Endothelial cell of umbilical vein (primary cell): ENCODE measurements around the gene OAS3. TPM values are rescaled to one million over a fixed set of nuclear protein-coding genes. Genes with fewer than 3 reads are reported as not detected.

Experiments
- BruUV-seq: library from RNA; stranded (reverse); fragments of 400-500 nt; replicated peaks from 2 replicates; lab custom pipeline; 2021; lab: Mats Ljungman, UMichigan
- CTCF ChIA-PET: fragments of 300-600, 350-600 bp; sonication (Branson Sonifier 250); formaldehyde crosslinking; loops from one replicate; lab custom pipeline; 2021; ENCODE audit warnings: antibody characterized with exemption, inconsistent platforms; lab: Charles Lee
- POLR2A ChIA-PET: fragments of 300-600, 350-600 bp; sonication (Branson Sonifier 250); formaldehyde crosslinking; loops from one replicate; lab custom pipeline; 2021; ENCODE audit warnings: antibody characterized with exemption, inconsistent platforms; lab: Charles Lee
- DNase-seq: peaks from one replicate; pipeline ENCODE4 v3.0.0-alpha.2; 2011; ENCODE audit warnings: low read depth, low spot score
- FAIRE-seq: peaks from 2 replicates; lab custom pipeline; 2011; peaks lifted over from hg19 to GRCh38; lab: Jason Lieb, UNC
- H2AFZ ChIP-seq: 2 replicates; pipeline ENCODE4 v1.6.0; 2012; ENCODE audit warnings: low read depth, low read length, control low read depth, inconsistent platforms
- H3K27ac ChIP-seq: 2 replicates; pipeline ENCODE4 v1.5.1; 2011; ENCODE audit warnings: low read depth, mild to moderate bottlenecking, control low read depth, low read length, moderate library complexity; ENCODE audit not compliant: insufficient read depth
- H3K27me3 ChIP-seq, 2 experiments: 2 replicates each; pipeline versions ENCODE4 v1.6.0 to v1.6.1; 2011; ENCODE audit warnings: low read length in 2 of 2, mixed read lengths in 1 of 2; ENCODE audit not compliant: control insufficient read depth in 2 of 2, insufficient read depth in 2 of 2
- H3K36me3 ChIP-seq, 2 experiments: 2 replicates in 1 of 2; 3 replicates in 1 of 2; pipeline ENCODE4 v1.5.1; 2011; ENCODE audit warnings: low read length in 2 of 2, mild to moderate bottlenecking in 1 of 2, moderate library complexity in 1 of 2; ENCODE audit not compliant: control insufficient read depth in 2 of 2, insufficient read depth in 2 of 2; ENCODE audit errors: extremely low read depth in 1 of 2
- H3K4me1 ChIP-seq: 3 replicates; pipeline ENCODE4 v1.5.1; 2011; ENCODE audit warnings: mild to moderate bottlenecking, low read length; ENCODE audit not compliant: control insufficient read depth, insufficient read depth; ENCODE audit errors: extremely low read depth
- H3K4me2 ChIP-seq: 2 replicates; pipeline ENCODE4 v1.6.1; 2011; ENCODE audit warnings: low read length, control low read depth, mixed read lengths; ENCODE audit not compliant: insufficient read depth
- H3K4me3 ChIP-seq, 3 experiments: fragments of 200-600 bp in 1 of 3; sonication (generic), shearing (Covaris generic) in 1 of 3; replicated peaks in 1 of 3; 2 replicates each; pipeline ENCODE4 v1.5.1; 2011 to 2016; ENCODE audit warnings: control low read depth in 3 of 3, low read length in 3 of 3, mild to moderate bottlenecking in 2 of 3, inconsistent platforms in 1 of 3, low read depth in 1 of 3, moderate library complexity in 1 of 3; ENCODE audit not compliant: insufficient read depth in 1 of 3
- H3K79me2 ChIP-seq: 2 replicates; pipeline ENCODE4 v1.6.0; 2012; ENCODE audit warnings: low read length, inconsistent platforms; ENCODE audit not compliant: control insufficient read depth, insufficient read depth
- H3K9ac ChIP-seq: replicated peaks from 2 replicates; pipeline ENCODE3; 2011; ENCODE audit warnings: low read length, control low read depth; ENCODE audit not compliant: insufficient read depth; ENCODE audit errors: extremely low read depth
- H3K9me1 ChIP-seq: replicated peaks from 3 replicates; pipeline ENCODE4 v1.6.0; 2011; ENCODE audit warnings: mild to moderate bottlenecking, low read length; ENCODE audit not compliant: control insufficient read depth, insufficient read depth; ENCODE audit errors: extremely low read depth
- H3K9me3 ChIP-seq: replicated peaks from 2 replicates; pipeline ENCODE4 v1.5.1; 2012; ENCODE audit warnings: low read length, inconsistent platforms; ENCODE audit not compliant: control insufficient read depth, insufficient read depth
- H4K20me1 ChIP-seq: replicated peaks from 2 replicates; pipeline ENCODE3; 2011; ENCODE audit warnings: mild to moderate bottlenecking, low read length; ENCODE audit not compliant: control insufficient read depth, insufficient read depth; ENCODE audit errors: extremely low read depth
- EZH2 ChIP-seq: IDR thresholded peaks from 2 replicates; pipeline ENCODE4 v1.6.1; 2012; ENCODE audit warnings: borderline replicate concordance, low read depth, mild to moderate bottlenecking, moderate library complexity, low read length, inconsistent platforms; ENCODE audit not compliant: severe bottlenecking
- FOS ChIP-seq: IDR thresholded peaks from 2 replicates; pipeline ENCODE4 v1.6.1; 2011; ENCODE audit warnings: mild to moderate bottlenecking, low read length, moderate library complexity, borderline replicate concordance; ENCODE audit not compliant: insufficient read depth
- GATA2 ChIP-seq: IDR thresholded peaks from 2 replicates; pipeline ENCODE4 v1.7.0; 2011; ENCODE audit warnings: low read depth, mild to moderate bottlenecking, moderate library complexity, mixed read lengths, low read length; ENCODE audit not compliant: insufficient read length, insufficient read depth
- JUN ChIP-seq: IDR thresholded peaks from 2 replicates; pipeline ENCODE4 v1.6.1; 2011; ENCODE audit warnings: borderline replicate concordance, low read depth; ENCODE audit not compliant: insufficient read length, insufficient read depth
- MYC ChIP-seq: IDR thresholded peaks from one replicate; pipeline ENCODE4 v1.6.1; 2011; ENCODE audit warnings: mild to moderate bottlenecking, low read depth, low read length
- POLR2A ChIP-seq: IDR thresholded peaks from 2 replicates; pipeline ENCODE4 v1.6.1; 2012; ENCODE audit warnings: low read depth, mild to moderate bottlenecking, control low read depth, low read length
- dilution Hi-C: fragments of 300-500 bp; cut with MboI; formaldehyde crosslinking; loops from one replicate; pipeline ENCODE4 v1.15.0; 2019; ENCODE audit warnings: low sequenced_read_pairs; ENCODE audit not compliant: extremely low pct_ligation_motif_present
- intact Hi-C: fragments of 100-400 bp; cut with micrococcal nuclease; formaldehyde crosslinking; loops from one replicate; pipeline ENCODE4 v1.10.0; 2022
- polyA plus RNA-seq, 4 experiments: library from polyadenylated mRNA; depleted of rRNA in 3 of 4; stranded (reverse) in 3 of 4; unstranded in 1 of 4; fragments of >200 nt; gene quantifications; 2 replicates each; pipeline versions ENCODE4 v1.2.1 to v1.2.3, GENCODE V29; 2011 to 2012; ENCODE audit warnings: missing spikeins in 1 of 4
- total RNA-seq: library from RNA; stranded (reverse); gene quantifications from 2 replicates; pipeline ENCODE4 v1.2.3, GENCODE V29; 2021
- TF ChIP-seq, protein P1 (sequence below): IDR thresholded peaks from 2 replicates; pipeline ENCODE4 v1.6.1; 2011; ENCODE audit not compliant: insufficient read depth, insufficient read length
- TF ChIP-seq, protein P2 (sequence below), 2 donors: IDR thresholded peaks; 1 replicate in 1 of 2; 2 replicates in 1 of 2; pipeline ENCODE4 v1.5.1; 2011; ENCODE audit warnings: low read length in 2 of 2, mild to moderate bottlenecking in 2 of 2, moderate library complexity in 2 of 2, control low read depth in 1 of 2, inconsistent platforms in 1 of 2, low read depth in 1 of 2; ENCODE audit not compliant: insufficient read depth in 1 of 2; ENCODE audit errors: extremely low read depth in 1 of 2

Gene OAS3
- total and polyA plus RNA-seq, 2 donors (not counting 3 experiments of a cell fraction or from before 2014, with no cell fraction given), result 13.1 to 19.8 TPM

DNA sequence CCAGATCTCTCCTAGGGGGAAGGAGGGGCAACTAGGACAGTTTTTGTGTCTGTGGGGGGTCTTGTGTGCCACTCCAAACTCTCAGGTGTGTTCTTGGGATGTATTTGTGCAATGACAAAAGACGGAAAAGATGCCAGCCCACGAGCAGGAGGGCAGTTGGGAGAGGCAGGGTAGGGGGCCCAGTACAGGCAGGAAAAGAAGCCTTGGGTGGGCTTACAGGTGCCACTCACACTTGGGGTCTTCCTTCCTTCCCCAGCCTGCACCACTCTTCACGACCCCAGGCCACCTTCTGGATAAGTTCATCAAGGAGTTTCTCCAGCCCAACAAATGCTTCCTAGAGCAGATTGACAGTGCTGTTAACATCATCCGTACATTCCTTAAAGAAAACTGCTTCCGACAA lies 64.4 kb downstream of the OAS3 start:
- H3K4me3 ChIP-seq, result no peak overlapping the region
- no TSS peak for BruUV-seq

More for the DNA sequence above, 64.4 kb downstream of the OAS3 start:
- Histone ChIP-seq H3K79me2 (no peaks in the 10 kb centered on the region), H3K4me1 (peaks cover 12% of the 10 kb centered on the region), H3K27me3 (no peaks in the 10 kb centered on the region), H3K9me1 (no peaks in the 10 kb centered on the region), H3K4me2 (no peak overlapping the region), H3K9me3 (no peaks in the 10 kb centered on the region), H3K36me3 (no peaks in the 10 kb centered on the region), H2AFZ (no peak overlapping the region), H3K27ac (no peak overlapping the region), H3K9ac (no peak overlapping the region), H4K20me1 (no peaks in the 10 kb centered on the region)
- TF ChIP-seq, protein P1, sequence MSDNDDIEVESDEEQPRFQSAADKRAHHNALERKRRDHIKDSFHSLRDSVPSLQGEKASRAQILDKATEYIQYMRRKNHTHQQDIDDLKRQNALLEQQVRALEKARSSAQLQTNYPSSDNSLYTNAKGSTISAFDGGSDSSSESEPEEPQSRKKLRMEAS, result no peak
- TF ChIP-seq GATA2 (no peak), POLR2A (no peak), JUN (no peak), EZH2 (no peak), FOS (no peak), MYC (no peak)
- TF ChIP-seq, protein P2, sequence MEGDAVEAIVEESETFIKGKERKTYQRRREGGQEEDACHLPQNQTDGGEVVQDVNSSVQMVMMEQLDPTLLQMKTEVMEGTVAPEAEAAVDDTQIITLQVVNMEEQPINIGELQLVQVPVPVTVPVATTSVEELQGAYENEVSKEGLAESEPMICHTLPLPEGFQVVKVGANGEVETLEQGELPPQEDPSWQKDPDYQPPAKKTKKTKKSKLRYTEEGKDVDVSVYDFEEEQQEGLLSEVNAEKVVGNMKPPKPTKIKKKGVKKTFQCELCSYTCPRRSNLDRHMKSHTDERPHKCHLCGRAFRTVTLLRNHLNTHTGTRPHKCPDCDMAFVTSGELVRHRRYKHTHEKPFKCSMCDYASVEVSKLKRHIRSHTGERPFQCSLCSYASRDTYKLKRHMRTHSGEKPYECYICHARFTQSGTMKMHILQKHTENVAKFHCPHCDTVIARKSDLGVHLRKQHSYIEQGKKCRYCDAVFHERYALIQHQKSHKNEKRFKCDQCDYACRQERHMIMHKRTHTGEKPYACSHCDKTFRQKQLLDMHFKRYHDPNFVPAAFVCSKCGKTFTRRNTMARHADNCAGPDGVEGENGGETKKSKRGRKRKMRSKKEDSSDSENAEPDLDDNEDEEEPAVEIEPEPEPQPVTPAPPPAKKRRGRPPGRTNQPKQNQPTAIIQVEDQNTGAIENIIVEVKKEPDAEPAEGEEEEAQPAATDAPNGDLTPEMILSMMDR (IDR thresholded peaks at IDR 0.05; ENCODE audit: extremely low read depth in 1 of 2, insufficient read depth in 1 of 2, low read depth in 1 of 2, low read length in 2 of 2), result no peak
- POLR2A ChIA-PET, result no interaction called here
- CTCF ChIA-PET, result interaction anchor here (1.1 to 9.0 kb wide), 2 partner anchors 8 to 27 kb away, joined by 4 to 177 read pairs; no protein-coding TSS in a partner anchor
- no peak for FAIRE-seq
- intact Hi-C loops (no loop called here), dilution Hi-C loops (no loop called here)
- no peak for DNase-seq
